Endothelial cell of umbilical vein (primary cell): ENCODE results near the gene TLNRD1. TPM values are rescaled to one million over a fixed set of nuclear protein-coding genes. Genes with fewer than 3 reads are reported as not detected.

Experiments
- BruUV-seq: library from RNA; stranded (reverse); fragments of 400-500 nt; replicated peaks from 2 replicates; lab custom pipeline; 2021; lab: Mats Ljungman, UMichigan
- CTCF ChIA-PET: fragments of 300-600, 350-600 bp; sonication (Branson Sonifier 250); formaldehyde crosslinking; loops from one replicate; lab custom pipeline; 2021; ENCODE audit warnings: antibody characterized with exemption, inconsistent platforms; lab: Charles Lee
- POLR2A ChIA-PET: fragments of 300-600, 350-600 bp; sonication (Branson Sonifier 250); formaldehyde crosslinking; loops from one replicate; lab custom pipeline; 2021; ENCODE audit warnings: antibody characterized with exemption, inconsistent platforms; lab: Charles Lee
- DNase-seq: peaks from one replicate; pipeline ENCODE4 v3.0.0-alpha.2; 2011; ENCODE audit warnings: low read depth, low spot score
- FAIRE-seq: peaks from 2 replicates; lab custom pipeline; 2011; peaks lifted over from hg19 to GRCh38; lab: Jason Lieb, UNC
- H2AFZ ChIP-seq: 2 replicates; pipeline ENCODE4 v1.6.0; 2012; ENCODE audit warnings: low read depth, low read length, control low read depth, inconsistent platforms
- H3K27ac ChIP-seq: 2 replicates; pipeline ENCODE4 v1.5.1; 2011; ENCODE audit warnings: low read depth, mild to moderate bottlenecking, control low read depth, low read length, moderate library complexity; ENCODE audit not compliant: insufficient read depth
- H3K27me3 ChIP-seq, 2 experiments: 2 replicates each; pipeline versions ENCODE4 v1.6.0 to v1.6.1; 2011; ENCODE audit warnings: low read length in 2 of 2, mixed read lengths in 1 of 2; ENCODE audit not compliant: control insufficient read depth in 2 of 2, insufficient read depth in 2 of 2
- H3K36me3 ChIP-seq, 2 experiments: 2 replicates in 1 of 2; 3 replicates in 1 of 2; pipeline ENCODE4 v1.5.1; 2011; ENCODE audit warnings: low read length in 2 of 2, mild to moderate bottlenecking in 1 of 2, moderate library complexity in 1 of 2; ENCODE audit not compliant: control insufficient read depth in 2 of 2, insufficient read depth in 2 of 2; ENCODE audit errors: extremely low read depth in 1 of 2
- H3K4me1 ChIP-seq: 3 replicates; pipeline ENCODE4 v1.5.1; 2011; ENCODE audit warnings: mild to moderate bottlenecking, low read length; ENCODE audit not compliant: control insufficient read depth, insufficient read depth; ENCODE audit errors: extremely low read depth
- H3K4me2 ChIP-seq: 2 replicates; pipeline ENCODE4 v1.6.1; 2011; ENCODE audit warnings: low read length, control low read depth, mixed read lengths; ENCODE audit not compliant: insufficient read depth
- H3K4me3 ChIP-seq, 3 experiments: fragments of 200-600 bp in 1 of 3; sonication (generic), shearing (Covaris generic) in 1 of 3; replicated peaks in 1 of 3; 2 replicates each; pipeline ENCODE4 v1.5.1; 2011 to 2016; ENCODE audit warnings: control low read depth in 3 of 3, low read length in 3 of 3, mild to moderate bottlenecking in 2 of 3, inconsistent platforms in 1 of 3, low read depth in 1 of 3, moderate library complexity in 1 of 3; ENCODE audit not compliant: insufficient read depth in 1 of 3
- H3K79me2 ChIP-seq: 2 replicates; pipeline ENCODE4 v1.6.0; 2012; ENCODE audit warnings: low read length, inconsistent platforms; ENCODE audit not compliant: control insufficient read depth, insufficient read depth
- H3K9ac ChIP-seq: replicated peaks from 2 replicates; pipeline ENCODE3; 2011; ENCODE audit warnings: low read length, control low read depth; ENCODE audit not compliant: insufficient read depth; ENCODE audit errors: extremely low read depth
- H3K9me1 ChIP-seq: replicated peaks from 3 replicates; pipeline ENCODE4 v1.6.0; 2011; ENCODE audit warnings: mild to moderate bottlenecking, low read length; ENCODE audit not compliant: control insufficient read depth, insufficient read depth; ENCODE audit errors: extremely low read depth
- H3K9me3 ChIP-seq: replicated peaks from 2 replicates; pipeline ENCODE4 v1.5.1; 2012; ENCODE audit warnings: low read length, inconsistent platforms; ENCODE audit not compliant: control insufficient read depth, insufficient read depth
- H4K20me1 ChIP-seq: replicated peaks from 2 replicates; pipeline ENCODE3; 2011; ENCODE audit warnings: mild to moderate bottlenecking, low read length; ENCODE audit not compliant: control insufficient read depth, insufficient read depth; ENCODE audit errors: extremely low read depth
- EZH2 ChIP-seq: IDR thresholded peaks from 2 replicates; pipeline ENCODE4 v1.6.1; 2012; ENCODE audit warnings: borderline replicate concordance, low read depth, mild to moderate bottlenecking, moderate library complexity, low read length, inconsistent platforms; ENCODE audit not compliant: severe bottlenecking
- FOS ChIP-seq: IDR thresholded peaks from 2 replicates; pipeline ENCODE4 v1.6.1; 2011; ENCODE audit warnings: mild to moderate bottlenecking, low read length, moderate library complexity, borderline replicate concordance; ENCODE audit not compliant: insufficient read depth
- GATA2 ChIP-seq: IDR thresholded peaks from 2 replicates; pipeline ENCODE4 v1.7.0; 2011; ENCODE audit warnings: low read depth, mild to moderate bottlenecking, moderate library complexity, mixed read lengths, low read length; ENCODE audit not compliant: insufficient read length, insufficient read depth
- JUN ChIP-seq: IDR thresholded peaks from 2 replicates; pipeline ENCODE4 v1.6.1; 2011; ENCODE audit warnings: borderline replicate concordance, low read depth; ENCODE audit not compliant: insufficient read length, insufficient read depth
- POLR2A ChIP-seq: IDR thresholded peaks from 2 replicates; pipeline ENCODE4 v1.6.1; 2012; ENCODE audit warnings: low read depth, mild to moderate bottlenecking, control low read depth, low read length
- dilution Hi-C: fragments of 300-500 bp; cut with MboI; formaldehyde crosslinking; loops from one replicate; pipeline ENCODE4 v1.15.0; 2019; ENCODE audit warnings: low sequenced_read_pairs; ENCODE audit not compliant: extremely low pct_ligation_motif_present
- intact Hi-C: fragments of 100-400 bp; cut with micrococcal nuclease; formaldehyde crosslinking; loops from one replicate; pipeline ENCODE4 v1.10.0; 2022
- polyA plus RNA-seq, 4 experiments: library from polyadenylated mRNA; depleted of rRNA in 3 of 4; stranded (reverse) in 3 of 4; unstranded in 1 of 4; fragments of >200 nt; gene quantifications; 2 replicates each; pipeline versions ENCODE4 v1.2.1 to v1.2.3, GENCODE V29; 2011 to 2012; ENCODE audit warnings: missing spikeins in 1 of 4
- total RNA-seq: library from RNA; stranded (reverse); gene quantifications from 2 replicates; pipeline ENCODE4 v1.2.3, GENCODE V29; 2021
- TF ChIP-seq, protein P1 (sequence below), 2 donors: IDR thresholded peaks; 1 replicate in 1 of 2; 2 replicates in 1 of 2; pipeline ENCODE4 v1.5.1; 2011; ENCODE audit warnings: low read length in 2 of 2, mild to moderate bottlenecking in 2 of 2, moderate library complexity in 2 of 2, control low read depth in 1 of 2, inconsistent platforms in 1 of 2, low read depth in 1 of 2; ENCODE audit not compliant: insufficient read depth in 1 of 2; ENCODE audit errors: extremely low read depth in 1 of 2

Gene TLNRD1
- total and polyA plus RNA-seq, 2 donors (not counting 3 experiments of a cell fraction or from before 2014, with no cell fraction given) = 17.8 to 33.0 TPM

DNA sequence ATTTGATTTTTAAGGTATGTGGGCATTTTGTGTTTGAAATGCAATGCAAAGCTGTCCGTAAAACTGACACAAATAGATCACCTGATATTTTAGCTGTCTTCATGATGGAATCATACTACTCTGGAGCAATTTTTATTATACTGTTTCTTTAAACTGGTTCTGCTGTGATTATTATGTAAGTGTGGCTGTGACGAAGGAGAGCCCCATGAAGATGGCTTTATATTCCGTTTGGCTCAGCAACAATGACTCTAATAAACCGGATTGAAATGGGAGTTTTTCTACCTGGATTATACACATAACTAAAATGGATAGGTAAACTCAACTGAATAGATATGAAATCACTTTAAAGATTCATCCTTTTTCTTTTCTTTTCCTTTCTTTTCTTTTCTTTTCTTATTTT, 9.4 kb downstream of the TLNRD1 start:
- no peak for FAIRE-seq

DNA sequence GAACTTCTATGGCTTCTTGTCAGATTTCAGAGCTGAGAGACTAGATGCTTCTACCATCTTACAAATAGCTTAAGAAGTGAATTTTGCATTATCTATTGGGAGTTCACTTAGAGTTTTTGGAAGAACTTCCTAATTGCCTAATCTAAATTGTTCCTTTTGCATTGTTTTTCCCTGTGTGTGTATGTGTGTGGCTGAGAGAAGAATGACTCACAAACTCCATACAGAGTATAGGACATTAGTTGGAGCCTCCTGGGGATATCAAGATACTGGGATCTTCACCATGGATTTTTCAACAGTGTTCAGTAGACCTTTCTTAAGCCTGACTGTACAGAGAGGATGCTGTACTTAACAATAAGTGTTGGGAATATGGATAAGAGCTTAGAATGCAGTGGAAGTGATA, 10.9 kb downstream of the TLNRD1 start:
- no peak for DNase-seq
- CTCF ChIA-PET = interaction anchor here (1.1 to 1.6 kb wide), 3 partner anchors 11 to 96 kb away, joined by 3 to 5 read pairs (median 4); partner anchors contain the start of gene TLNRD1

More for the DNA sequence above, 9.4 kb downstream of the TLNRD1 start:
- H3K79me2 ChIP-seq = peaks cover 27% of the 10 kb centered on the region
- H4K20me1 ChIP-seq = no peaks in the 10 kb centered on the region
- dilution Hi-C loops = no loop called here
- H3K9me1 ChIP-seq = no peaks in the 10 kb centered on the region
- no TSS peak for BruUV-seq
- H3K9me3 ChIP-seq = no peaks in the 10 kb centered on the region
- POLR2A ChIA-PET = no interaction called here
- TF ChIP-seq, protein P1, sequence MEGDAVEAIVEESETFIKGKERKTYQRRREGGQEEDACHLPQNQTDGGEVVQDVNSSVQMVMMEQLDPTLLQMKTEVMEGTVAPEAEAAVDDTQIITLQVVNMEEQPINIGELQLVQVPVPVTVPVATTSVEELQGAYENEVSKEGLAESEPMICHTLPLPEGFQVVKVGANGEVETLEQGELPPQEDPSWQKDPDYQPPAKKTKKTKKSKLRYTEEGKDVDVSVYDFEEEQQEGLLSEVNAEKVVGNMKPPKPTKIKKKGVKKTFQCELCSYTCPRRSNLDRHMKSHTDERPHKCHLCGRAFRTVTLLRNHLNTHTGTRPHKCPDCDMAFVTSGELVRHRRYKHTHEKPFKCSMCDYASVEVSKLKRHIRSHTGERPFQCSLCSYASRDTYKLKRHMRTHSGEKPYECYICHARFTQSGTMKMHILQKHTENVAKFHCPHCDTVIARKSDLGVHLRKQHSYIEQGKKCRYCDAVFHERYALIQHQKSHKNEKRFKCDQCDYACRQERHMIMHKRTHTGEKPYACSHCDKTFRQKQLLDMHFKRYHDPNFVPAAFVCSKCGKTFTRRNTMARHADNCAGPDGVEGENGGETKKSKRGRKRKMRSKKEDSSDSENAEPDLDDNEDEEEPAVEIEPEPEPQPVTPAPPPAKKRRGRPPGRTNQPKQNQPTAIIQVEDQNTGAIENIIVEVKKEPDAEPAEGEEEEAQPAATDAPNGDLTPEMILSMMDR (IDR thresholded peaks at IDR 0.05; ENCODE audit: extremely low read depth in 1 of 2, insufficient read depth in 1 of 2, low read depth in 1 of 2, low read length in 2 of 2) = no peak
- TF ChIP-seq JUN = no peak
- TF ChIP-seq POLR2A = no peak
- no peak for TF ChIP-seq GATA2
- DNase-seq = no peak
- H3K27ac ChIP-seq = no peak overlapping the region
- no peak overlapping the region for H3K9ac ChIP-seq
- CTCF ChIA-PET = interaction anchor here (1.0 to 1.5 kb wide), 3 partner anchors 8 to 39 kb away, joined by 3 to 5 read pairs (median 4); no protein-coding TSS in a partner anchor
- no peak overlapping the region for H3K4me3 ChIP-seq
- H3K4me2 ChIP-seq = no peak overlapping the region
- no peaks in the 10 kb centered on the region for H3K27me3 ChIP-seq
- no peaks in the 10 kb centered on the region for H3K36me3 ChIP-seq
- no peak overlapping the region for H2AFZ ChIP-seq
- intact Hi-C loops = no loop called here
- H3K4me1 ChIP-seq = peaks cover 7% of the 10 kb centered on the region

More for the DNA sequence above, 10.9 kb downstream of the TLNRD1 start:
- H3K27me3 ChIP-seq = no peaks in the 10 kb centered on the region
- FAIRE-seq = no peak
- no peaks in the 10 kb centered on the region for H3K9me1 ChIP-seq
- H3K4me1 ChIP-seq = peaks cover 4% of the 10 kb centered on the region
- no peak overlapping the region for H3K4me2 ChIP-seq
- dilution Hi-C loops = no loop called here
- no peak overlapping the region for H3K9ac ChIP-seq
- no peaks in the 10 kb centered on the region for H3K9me3 ChIP-seq
- intact Hi-C loops = no loop called here
- no peaks in the 10 kb centered on the region for H4K20me1 ChIP-seq
- POLR2A ChIA-PET = no interaction called here
- no peak overlapping the region for H3K4me3 ChIP-seq
- TF ChIP-seq FOS (peak; percentile 46), EZH2 (no peak)
- BruUV-seq = no TSS peak
- no peak overlapping the region for H3K27ac ChIP-seq
- H2AFZ ChIP-seq = no peak overlapping the region
- no peaks in the 10 kb centered on the region for H3K36me3 ChIP-seq
- peaks cover 15% of the 10 kb centered on the region for H3K79me2 ChIP-seq
